Right ventricle myocardium inferior (tissue), 1 donor: ENCODE data around the gene CTCF. TPM values are rescaled to one million over a fixed set of nuclear protein-coding genes. Genes with fewer than 3 reads are reported as not detected.
"Not testable (repeated sequence)": the region's sequence is repeated elsewhere in the genome, so short reads cannot be mapped to it uniquely, and the experiment has no call there.

ENCODE experiments used
- ATAC-seq: fragments of 200-7000 bp; cut with Tn5 transposase; one replicate; pipeline ENCODE4 v1.9.1; 2020; ENCODE audit warnings: mild to moderate bottlenecking, moderate library complexity
- DNase-seq: peaks from one replicate; pipeline ENCODE4 v3.0.0; 2021; ENCODE audit errors: missing footprints
- intact Hi-C: fragments of 100-400 bp; cut with DNase I; formaldehyde crosslinking; loops from one replicate; pipeline ENCODE4 v1.11.0; 2022
- total RNA-seq: library from RNA; stranded (reverse); fragmentation: NEBNext Ultra II Directional; extraction: Animal tissue kit (Norgen Biotek cat#: 25700); gene quantifications from one replicate; pipeline ENCODE4 v1.2.1, GENCODE V29; 2021
- donor health status: DM: no; HTN: yes; CAD: no; lungs with severe emphysema.

The CTCF gene
- total RNA-seq, 1 donor from 2014 or later: 28.2 TPM

DNA sequence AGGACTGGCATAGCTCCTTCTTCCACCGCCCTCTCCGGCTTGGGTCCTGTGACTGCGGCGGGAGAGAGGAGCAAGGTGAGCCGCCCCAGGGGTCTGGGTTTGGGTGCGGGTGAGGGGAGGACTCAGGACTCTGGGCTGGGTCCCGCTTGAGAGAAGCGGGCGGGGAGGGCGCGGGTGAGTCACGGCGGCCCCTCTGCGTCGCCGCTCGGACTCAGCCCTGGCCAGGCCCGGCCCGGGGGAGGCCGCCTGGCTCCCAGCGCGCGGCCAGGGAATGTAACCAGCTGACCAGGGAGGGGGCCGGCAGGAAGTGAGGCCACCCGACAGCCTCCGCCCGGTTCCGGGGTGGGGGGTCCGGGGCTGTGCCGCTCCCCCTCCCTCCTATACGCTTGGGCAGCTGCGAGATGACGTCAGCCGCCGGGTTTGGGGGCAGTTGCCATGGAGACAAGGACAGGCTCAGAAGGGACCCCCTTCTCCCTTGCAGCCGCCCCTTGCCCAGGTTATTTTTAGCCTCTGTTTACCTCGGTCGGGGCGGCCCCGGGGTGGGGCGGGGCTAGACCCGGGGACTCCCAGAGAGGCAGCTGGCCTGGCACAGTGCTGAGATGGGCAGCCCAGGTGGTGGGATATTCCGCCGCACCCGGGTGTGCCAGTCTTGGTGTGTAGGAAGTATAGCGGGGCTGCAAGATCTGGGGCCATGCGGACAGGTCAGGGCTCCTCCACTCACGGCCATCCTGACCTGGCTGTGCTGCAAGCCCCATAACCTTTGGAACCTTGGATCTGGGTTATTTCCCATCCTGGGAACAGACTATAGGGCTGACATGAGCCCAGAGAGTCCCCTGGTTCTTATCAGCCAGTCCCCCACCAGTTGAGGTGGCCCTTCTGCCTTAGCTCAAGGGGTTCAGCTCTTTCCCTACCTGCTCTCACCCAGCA is 32.0 kb upstream of the CTCF start:
- DNase-seq (peak; percentile 89), ATAC-seq (peak; percentile 70)
- intact Hi-C loops: loop anchor here (2.0 kb wide), 1 partner anchor 33 kb away; the partner anchor contains the start of gene CTCF

DNA sequence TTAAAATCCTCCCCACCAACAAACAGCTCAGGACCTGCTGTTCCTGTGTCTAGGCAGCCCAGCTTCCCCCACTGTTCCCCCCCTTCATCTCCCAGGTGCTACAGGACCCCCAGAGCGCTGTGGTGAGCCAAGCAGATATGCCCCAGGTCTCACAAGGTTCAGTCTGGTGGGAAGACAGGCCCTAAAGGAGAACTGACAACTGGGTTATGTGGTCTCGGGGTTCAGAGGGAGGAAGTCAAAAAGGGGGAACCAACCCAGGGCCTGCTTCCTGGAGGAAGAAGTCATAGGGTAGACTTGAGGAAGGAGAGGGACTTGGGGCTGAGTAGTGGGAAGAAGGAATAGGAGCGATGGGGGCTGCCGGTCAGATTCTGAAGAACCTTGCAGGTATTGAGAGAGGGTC is 31.1 kb upstream of the CTCF start:
- DNase-seq (no peak), ATAC-seq (no peak)
- intact Hi-C loops: loop anchor here (2.0 kb wide), 1 partner anchor 32 kb away; the partner anchor contains the start of gene CTCF

DNA sequence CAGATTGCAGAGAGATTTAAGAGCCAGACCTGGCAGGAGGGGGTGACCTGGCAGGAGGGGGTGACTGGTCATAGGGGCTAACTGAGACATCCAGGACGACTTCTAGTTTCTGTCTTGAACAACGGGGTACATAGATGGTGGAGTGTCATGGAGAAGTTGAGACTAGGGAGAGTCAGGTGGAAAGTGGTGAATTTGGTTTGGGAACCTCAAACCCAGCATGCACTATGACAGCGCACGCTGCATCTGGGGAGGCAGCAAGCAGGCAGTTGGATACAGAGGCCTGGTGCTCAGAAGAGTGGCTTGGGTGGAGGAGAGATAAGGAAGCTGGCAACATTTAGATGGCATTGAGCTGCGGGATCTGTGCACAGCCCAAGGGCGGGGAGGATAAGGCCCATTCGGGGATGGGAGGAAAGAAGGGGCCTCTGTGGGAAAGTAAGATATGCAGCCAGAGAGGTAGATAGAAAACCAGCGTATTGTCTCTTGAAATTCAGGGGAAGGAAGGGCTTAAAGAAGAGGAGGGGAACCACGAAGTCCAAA is 29.2 kb upstream of the CTCF start:
- ATAC-seq (no peak), DNase-seq (no peak)
- intact Hi-C loops: no loop called here

DNA sequence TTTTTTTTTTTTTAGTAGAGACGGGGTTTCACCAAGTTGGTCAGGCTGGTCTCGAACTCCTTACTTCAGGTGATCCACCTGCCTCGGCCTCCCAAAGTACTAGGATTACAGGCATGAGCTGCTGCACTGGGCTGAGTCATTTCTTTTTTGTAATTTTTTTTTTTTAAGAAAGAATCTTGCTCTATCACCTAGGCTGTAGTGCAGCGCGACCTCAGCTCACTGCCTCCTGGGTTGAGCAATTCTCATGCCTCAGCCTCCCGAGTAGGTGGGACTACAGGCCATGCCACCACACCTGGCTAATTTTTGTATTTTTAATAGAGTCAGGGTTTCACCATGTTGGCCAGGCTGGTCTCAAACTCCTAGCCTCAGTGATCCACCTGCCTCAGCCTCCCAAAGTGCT is 28.3 kb upstream of the CTCF start:
- DNase-seq, ATAC-seq, intact Hi-C loops: not testable (repeated sequence)

DNA sequence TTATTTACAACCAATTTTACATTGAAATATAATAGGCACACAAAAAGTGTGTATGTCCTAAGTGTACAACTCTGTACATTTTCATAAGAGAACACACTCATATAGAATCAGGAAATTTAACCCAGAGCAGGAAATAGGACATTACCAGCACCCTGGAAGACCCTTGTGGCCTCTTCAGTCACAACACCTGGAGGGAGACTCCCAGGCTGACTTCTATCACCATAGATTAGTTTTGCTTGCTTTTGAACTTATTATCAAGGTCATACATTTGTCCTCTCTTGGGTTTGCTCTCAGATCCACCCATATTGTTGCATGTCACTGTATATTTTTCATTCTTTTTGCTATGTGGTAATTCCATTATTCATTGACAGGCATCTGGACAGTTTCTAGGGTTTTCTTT is 27.9 kb upstream of the CTCF start:
- DNase-seq (no peak), ATAC-seq (no peak)
- intact Hi-C loops: no loop called here

DNA sequence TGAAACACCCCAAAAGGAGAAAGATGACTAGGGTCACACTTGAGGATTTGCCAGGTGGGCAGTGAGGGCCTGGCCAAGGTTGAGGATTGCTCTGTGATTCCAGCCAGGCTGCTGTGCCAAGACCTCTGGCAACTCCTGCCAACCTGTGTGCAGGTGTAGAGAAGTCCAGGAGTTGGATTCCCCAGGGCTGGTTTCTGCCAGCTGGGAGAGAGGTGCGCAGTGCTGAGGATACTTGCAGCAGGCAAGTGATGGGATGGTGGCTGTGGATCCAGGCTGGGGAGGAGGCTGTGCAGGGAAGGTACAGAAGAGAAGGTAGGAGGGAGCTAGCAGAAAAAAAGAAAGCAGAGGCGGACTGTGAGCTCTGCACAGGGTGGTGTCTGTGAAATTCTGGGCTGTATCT is 27.1 kb upstream of the CTCF start:
- no peak for DNase-seq
- intact Hi-C loops: no loop called here
- no peak for ATAC-seq

DNA sequence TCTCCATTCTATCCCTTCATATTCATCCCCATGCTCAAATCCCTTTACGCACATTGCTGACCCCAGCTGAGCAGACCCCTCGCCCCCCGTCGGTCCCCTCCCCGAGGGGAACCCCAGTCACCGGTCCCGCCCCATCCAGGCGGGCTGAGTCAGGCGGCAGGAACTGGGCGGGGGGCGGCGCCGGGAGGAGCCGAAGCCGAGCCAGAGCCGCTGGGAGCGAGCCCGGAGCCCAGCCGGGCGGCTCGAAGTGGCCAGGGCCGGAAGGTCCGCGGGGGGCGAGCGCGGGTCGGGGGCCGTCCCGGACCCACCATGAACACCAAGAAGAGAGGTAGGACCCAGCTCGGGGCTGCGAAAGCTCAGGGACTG is 25.1 kb upstream of the CTCF start:
- peak; percentile 86 for DNase-seq
- ATAC-seq: peak; percentile 62
- intact Hi-C loops: no loop called here

DNA sequence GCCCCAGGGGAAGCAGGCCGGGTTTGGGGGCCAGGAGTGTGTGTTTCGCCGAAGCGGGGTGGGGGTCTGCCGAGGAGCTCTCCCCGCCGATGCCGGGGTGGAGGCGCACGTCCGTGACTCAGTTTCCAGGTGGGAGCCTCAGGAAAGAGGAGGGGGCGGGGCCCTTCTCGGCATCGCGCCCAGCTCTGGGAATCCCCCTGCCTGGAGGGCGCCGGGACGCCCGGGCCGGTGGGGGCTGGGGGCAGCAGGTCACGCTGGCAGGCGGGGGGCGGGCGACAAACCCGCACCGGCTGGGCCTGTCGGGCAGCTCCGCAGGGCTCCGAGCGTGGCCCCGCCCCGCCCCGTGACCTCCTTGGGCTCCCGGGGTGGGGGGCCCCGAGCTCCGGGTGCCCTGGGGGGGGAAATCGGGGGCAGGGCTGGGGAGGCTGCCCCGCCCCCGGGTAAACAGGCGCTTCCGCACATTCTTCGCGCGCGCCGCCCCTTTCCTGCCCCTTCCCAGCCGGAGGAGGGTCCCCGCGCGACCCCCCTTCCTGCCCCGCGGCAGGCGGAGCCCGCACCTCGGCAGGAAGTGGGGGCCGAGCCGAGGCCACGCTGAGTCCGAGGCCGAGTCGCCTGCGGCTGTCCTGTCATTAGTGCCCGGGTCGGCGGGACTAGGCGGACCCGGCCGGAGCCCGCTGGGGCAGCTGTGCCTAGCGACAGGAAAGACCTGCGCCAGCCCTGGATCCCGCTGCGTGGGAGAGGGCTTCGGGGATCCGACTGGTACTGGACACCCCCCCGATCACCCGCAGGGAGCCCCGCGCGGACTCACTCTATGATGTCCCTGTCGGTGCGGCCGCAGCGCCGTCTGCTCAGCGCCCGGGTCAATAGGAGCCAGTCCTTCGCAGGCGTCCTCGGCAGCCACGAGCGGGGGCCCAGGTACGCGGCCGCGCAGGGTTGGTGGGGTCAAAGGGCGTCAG is 24.4 kb upstream of the CTCF start:
- DNase-seq: peak; percentile 84
- ATAC-seq: peak; percentile 61
- intact Hi-C loops: no loop called here

DNA sequence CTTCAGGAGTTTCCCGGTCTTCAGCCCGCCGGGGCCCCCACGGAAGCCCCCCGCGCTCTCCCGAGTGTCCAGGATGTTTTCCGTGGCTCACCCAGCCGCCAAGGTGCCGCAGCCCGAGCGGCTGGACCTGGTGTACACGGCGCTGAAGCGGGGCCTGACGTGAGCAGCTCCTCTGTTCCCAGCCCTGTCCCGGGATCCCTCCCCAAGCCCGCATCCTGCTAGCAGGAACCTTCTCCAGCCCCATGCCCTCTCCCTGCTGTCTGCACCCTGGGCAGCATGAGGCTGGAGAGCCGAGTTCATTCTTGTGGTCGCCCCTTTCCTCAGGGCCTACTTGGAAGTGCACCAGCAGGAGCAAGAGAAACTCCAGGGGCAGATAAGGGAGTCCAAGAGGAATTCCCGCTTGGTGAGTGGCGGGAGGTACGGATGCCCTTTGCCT is 23.6 kb upstream of the CTCF start:
- ATAC-seq: no peak
- intact Hi-C loops: no loop called here
- no peak for DNase-seq

DNA sequence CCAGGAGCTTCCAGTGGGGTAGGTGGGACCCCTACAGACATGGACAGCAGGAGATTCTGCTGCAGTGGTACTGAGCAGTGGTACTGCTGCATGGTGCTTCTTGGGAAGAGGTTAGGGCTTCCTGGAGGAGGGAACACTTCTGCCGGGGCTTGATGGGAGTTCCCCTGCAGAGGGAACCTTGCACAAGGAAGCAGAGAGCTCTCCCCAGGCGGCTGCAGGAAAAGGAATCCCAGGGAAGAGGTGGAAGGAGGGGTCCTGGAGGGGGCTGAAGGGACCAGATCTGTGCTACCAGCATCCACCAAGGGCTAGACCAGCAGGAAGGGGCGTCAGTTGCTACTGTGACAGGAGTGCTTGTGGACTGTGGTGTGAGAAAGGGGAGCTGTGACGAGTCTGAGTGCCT is 23.1 kb upstream of the CTCF start:
- DNase-seq (no peak), ATAC-seq (no peak)
- intact Hi-C loops: no loop called here

DNA sequence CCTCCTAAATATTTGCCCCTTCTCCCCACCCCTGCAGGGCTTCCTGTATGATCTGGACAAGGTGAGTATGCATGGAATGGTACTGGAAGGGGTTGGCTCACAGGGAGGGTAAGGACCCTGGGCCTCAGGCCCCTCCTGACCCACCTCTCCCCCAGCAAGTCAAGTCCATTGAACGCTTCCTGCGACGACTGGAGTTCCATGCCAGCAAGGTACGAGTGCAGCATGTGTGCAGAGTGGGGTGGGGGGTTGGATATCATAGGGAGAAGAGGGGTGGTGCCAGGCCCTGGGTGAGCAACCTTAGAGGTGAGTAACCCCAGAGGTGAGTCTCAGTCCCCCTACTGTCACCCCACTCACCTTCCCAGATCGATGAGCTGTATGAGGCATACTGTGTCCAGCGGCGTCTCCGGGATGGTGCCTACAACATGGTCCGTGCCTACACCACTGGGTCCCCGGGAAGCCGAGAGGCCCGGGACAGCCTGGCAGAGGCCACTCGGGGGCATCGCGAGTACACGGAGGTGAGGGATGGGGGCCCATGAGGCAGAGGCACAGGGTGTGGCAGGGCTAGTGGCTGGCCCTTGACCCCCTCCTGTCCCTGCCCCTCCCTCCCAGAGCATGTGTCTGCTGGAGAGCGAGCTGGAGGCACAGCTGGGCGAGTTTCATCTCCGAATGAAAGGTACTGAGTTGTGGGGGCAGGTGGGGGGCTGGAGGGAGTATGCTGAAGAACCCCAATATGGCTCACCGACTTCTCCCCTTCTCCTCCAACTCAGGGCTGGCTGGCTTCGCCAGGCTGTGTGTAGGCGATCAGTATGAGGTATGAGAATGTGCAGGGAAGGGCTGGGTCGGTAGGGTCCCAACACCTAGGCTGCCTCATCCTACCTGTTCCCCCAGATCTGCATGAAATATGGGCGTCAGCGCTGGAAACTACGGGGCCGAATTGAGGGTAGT is 22.4 kb upstream of the CTCF start:
- intact Hi-C loops: loop anchor here (2.0 kb wide), 1 partner anchor 21 kb away; no protein-coding TSS in a partner anchor
- no peak for DNase-seq

DNA sequence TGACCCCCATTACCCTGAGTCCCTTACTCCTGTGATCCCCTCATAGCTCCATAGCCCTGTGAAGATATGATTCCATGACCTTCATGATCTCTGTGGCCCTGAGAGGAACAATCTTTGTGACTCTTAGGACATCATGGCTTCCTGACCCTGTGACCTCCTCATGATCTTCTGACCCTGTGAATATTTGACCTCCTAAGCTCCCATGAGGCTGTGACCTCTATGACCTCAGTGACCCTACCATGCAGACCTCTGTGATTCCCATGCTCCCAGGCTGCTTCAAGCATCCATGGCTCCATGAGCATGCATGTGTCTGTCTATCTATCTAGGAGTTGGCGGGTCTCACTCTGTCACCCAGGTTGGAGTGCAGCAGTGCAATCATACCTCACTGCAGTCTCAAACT is 21.6 kb upstream of the CTCF start:
- ATAC-seq (no peak), DNase-seq (no peak)

More for the DNA sequence above, 22.4 kb upstream of the CTCF start:
- no peak for ATAC-seq

DNA sequence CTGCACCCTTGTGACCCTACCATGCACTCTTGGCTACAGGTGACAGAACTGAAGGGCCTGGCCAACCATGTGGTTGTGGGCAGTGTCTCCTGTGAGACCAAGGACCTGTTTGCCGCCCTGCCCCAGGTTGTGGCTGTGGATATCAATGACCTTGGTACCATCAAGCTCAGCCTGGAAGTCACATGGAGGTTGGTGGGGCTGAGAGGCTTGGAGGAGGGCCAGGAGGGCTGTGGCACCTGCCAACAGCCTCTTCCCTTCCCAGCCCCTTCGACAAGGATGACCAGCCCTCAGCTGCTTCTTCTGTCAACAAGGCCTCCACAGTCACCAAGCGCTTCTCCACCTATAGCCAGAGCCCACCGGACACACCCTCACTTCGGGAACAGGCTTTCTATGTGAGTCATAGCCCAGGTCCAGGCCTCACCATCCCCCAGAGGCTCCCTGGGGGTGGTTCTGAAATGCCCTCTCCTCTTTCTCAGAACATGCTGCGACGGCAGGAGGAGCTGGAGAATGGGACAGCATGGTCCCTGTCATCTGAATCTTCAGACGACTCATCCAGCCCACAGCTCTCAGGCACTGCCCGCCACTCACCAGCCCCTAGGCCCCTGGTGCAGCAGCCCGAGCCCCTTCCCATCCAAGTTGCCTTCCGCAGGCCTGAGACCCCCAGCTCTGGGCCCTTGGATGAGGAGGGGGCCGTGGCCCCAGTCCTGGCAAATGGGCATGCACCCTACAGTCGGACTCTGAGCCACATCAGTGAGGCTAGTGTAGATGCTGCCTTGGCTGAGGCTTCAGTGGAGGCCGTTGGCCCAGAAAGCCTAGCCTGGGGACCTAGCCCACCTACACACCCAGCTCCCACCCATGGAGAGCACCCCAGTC is 20.7 kb upstream of the CTCF start:
- intact Hi-C loops: loop anchor here (2.0 kb wide), 1 partner anchor 19 kb away; no protein-coding TSS in a partner anchor
- peak; percentile 14 for DNase-seq
- ATAC-seq: no peak

More for the DNA sequence above, 21.6 kb upstream of the CTCF start:
- intact Hi-C loops: loop anchor here (2.0 kb wide), 1 partner anchor 20 kb away; no protein-coding TSS in a partner anchor

DNA sequence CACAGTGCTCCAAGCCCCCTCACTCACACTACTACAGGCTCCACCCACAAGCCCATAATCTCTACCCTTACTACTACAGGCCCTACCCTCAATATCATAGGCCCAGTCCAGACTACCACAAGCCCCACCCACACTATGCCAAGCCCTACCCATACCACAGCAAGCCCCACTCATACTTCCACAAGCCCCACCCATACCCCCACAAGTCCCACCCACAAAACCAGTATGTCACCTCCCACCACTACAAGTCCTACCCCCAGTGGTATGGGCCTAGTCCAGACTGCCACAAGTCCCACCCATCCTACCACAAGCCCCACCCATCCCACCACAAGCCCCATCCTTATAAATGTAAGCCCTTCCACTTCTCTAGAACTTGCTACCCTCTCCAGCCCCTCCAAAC is 19.9 kb upstream of the CTCF start:
- intact Hi-C loops: no loop called here
- peak; percentile 3 for ATAC-seq
- no peak for DNase-seq

DNA sequence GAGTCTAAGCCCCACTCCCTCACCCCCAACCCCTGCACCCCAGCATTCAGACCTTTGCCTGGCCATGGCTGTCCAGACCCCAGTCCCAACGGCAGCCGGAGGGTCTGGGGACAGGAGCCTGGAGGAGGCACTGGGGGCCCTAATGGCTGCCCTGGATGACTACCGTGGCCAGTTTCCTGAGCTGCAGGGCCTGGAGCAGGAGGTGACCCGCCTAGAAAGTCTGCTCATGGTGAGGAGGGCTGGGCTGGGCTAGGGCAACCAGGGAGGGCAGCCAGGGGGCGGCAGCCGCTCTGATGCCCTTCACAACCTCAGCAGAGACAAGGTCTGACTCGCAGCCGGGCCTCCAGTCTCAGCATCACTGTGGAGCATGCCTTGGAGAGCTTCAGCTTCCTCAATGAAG is 19.3 kb upstream of the CTCF start:
- no peak for DNase-seq
- intact Hi-C loops: no loop called here
- no peak for ATAC-seq

DNA sequence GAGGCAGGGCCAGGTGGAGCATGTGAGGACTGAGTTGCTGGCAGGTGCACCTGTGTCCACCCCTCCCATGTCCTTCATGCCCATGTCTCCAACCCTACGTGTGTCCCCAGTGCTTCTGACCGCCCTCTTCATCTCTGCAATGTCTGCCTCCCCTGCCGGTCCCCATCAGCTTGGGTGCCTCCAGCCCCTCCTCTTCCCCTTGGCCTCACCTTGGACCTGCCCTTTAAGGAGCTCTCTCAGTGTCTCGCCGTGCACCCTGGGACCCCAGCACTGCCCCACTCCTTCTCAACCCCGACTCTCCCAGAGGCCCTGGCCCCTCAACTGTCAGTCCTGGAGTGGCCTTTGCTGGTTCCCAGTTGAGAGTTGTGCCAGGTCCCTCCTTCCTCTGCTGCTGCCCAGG is 18.7 kb upstream of the CTCF start:
- intact Hi-C loops: no loop called here
- no peak for ATAC-seq
- no peak for DNase-seq

DNA sequence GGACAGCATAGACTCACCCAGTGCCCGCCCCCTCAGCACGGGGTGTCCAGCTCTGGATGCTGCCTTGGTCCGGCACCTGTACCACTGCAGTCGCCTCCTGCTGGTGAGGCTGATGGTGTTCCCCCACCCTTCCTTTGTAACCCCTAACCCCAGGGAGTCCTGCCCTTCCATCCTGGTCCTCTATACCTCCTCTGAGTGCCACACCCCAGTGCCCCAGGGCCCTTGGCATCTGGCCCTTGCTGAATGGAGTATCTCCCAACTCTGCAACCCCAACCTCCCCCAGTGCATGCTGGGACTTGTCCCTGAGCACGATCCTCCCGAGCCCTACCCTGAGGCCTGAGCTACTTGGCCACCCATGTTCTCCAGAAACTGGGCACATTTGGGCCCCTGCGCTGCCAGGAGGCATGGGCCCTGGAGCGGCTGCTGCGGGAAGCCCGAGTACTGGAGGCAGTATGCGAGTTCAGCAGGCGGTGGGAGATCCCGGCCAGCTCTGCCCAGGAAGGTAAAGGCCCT is 17.9 kb upstream of the CTCF start:
- DNase-seq (no peak), ATAC-seq (no peak)
- intact Hi-C loops: no loop called here
